A204.1 (cell line): ENCODE results near the gene BPHL.
"Not testable (repeated sequence)": the region's sequence is repeated elsewhere in the genome, so short reads cannot be mapped to it uniquely, and the experiment has no call there.

Experiments
- FAIRE-seq: peaks from 2 replicates; lab custom pipeline; 2012; peaks lifted over from hg19 to GRCh38; lab: Jason Lieb, UNC

Gene BPHL

GRCh38 chr6:3122823-3123182 lies 4.3 kb downstream of the BPHL start:
- no peak for FAIRE-seq

- no peak for FAIRE-seq
These were observed 6.2 kb downstream of the BPHL start for GRCh38 chr6:3124667-3125066.

- no peak for FAIRE-seq
These were observed 7.3 kb downstream of the BPHL start for GRCh38 chr6:3125815-3126214.

- no peak for FAIRE-seq
These were observed 10.0 kb downstream of the BPHL start for GRCh38 chr6:3128356-3129108.

DNA sequence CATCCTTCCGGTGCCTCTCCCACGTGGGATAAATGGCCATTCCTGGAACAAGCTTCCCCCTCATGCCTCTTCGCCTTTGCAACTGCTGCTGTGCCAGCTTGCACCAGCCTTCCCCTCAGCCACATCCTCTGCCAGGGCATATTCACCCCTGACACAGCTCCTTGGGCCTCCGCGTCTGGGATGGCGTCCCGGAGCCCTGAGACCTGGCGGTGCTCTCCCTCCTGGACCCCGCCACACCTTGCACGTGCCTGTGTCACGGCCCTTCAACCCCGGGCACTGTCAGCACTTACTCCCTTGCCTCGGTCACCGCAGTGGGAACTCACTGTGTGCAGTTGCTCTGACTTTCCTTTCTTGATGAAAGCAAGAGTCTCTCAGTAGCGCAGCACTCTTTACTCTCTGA lies 13.2 kb downstream of the BPHL start:
- FAIRE-seq, result no peak

GRCh38 chr6:3133515-3133914 lies 15.0 kb downstream of the BPHL start:
- no peak for FAIRE-seq

DNA sequence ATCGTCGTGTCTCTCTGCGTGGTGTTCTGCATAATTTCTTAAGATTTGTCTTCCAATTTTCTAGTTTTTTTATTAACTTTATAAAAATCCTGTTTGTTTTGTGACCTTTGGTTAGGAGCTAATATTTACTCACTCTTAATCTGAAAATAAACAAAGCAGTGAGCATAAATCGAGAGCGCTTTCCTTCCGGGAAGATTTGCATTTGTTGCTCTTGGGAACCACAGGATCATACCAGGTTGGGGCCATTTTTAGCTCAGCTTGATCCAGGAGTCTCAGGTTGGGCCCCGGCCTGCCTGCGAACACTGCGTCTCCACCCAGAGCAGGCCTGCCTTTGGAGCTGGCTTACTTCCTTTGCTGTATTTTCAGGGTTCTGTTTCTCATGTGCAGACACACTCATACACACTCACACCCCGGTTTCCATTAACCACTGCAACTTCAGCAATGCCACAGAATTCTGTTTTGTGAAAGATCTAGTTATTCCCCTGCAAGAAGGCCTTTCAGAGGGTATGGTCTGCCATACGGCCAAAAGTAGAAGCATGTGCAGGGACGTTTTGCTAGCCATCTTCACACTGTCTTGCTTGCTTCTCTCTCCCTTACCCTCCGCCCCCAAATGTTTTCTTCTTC lies 17.3 kb downstream of the BPHL start:
- FAIRE-seq, result no peak

GRCh38 chr6:3136292-3137011 lies 17.9 kb downstream of the BPHL start:
- FAIRE-seq, result no peak

DNA sequence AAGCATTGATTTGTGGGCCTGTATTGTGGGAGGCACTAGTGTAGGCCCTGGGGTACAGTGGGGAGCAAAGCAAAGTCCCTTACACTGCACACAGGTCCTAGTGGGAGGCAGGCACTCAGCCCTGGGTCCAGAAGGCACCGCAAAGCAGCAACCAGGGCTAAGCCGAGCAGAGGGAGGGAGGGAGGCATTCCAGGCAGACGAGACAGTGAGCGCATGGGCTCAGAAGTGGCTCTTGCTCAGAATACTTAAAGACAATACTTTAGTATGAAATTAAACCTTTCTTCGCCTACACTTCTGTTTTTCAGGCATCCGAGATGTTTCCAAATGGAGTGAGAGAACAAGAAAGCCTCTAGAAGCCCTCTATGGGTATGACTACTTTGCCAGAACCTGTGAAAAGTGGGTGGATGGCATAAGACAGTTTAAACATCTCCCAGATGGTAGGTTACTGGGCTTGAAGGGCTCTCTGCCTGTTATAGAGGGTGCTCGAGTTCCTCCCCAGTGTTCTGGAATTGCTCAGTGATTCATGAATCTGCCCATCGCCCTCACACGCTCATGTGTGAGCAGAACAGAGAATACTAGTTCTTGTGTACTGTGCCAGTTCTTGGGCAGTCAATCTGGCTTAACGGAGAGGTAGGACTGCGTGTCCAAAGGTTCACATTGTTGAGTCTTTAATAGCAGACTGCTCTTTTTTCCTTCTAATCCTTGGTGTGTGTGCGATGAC lies 18.7 kb downstream of the BPHL start:
- no peak for FAIRE-seq

DNA sequence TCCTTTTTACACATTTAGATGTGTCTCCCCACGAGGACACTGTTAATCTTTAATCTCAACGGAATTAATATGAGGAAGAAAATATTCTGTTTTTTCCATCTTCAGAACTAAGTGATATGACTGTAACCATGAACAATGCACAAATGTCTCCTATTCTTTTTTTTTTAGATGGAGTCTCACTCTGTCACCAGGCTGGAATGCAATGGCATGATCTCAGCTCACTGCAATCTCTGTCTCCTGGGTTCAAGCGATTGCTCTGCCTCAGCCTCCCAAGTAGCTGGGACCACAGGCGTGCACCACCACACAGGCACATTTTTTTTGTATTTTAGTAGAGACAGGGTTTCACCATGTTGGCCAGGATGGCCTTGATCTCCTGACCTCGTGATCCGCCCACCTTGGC lies 19.4 kb downstream of the BPHL start:
- FAIRE-seq, result not testable (repeated sequence)

GRCh38 chr6:3138341-3138740 lies 19.8 kb downstream of the BPHL start:
- FAIRE-seq, result no peak

GRCh38 chr6:3139090-3139903 lies 20.8 kb downstream of the BPHL start:
- no peak for FAIRE-seq

DNA sequence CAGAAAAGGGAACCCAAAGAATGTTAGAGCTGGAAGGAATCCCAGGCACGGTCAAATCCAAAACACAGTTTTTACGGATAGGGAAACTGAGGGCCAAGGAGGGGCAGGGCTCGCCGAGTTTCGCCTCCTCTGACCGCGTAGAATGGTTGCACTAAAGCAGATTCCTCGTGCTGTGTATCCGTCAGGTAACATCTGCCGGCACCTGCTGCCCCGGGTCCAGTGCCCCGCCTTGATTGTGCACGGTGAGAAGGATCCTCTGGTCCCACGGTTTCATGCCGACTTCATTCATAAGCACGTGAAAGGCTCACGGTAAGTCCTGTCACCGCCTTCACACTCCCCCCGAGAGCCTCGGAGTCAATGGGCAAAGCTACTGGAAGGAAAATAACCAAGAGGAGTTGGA lies 21.7 kb downstream of the BPHL start:
- FAIRE-seq, result no peak

GRCh38 chr6:3142536-3142935 lies 24.0 kb downstream of the BPHL start:
- FAIRE-seq, result no peak

DNA sequence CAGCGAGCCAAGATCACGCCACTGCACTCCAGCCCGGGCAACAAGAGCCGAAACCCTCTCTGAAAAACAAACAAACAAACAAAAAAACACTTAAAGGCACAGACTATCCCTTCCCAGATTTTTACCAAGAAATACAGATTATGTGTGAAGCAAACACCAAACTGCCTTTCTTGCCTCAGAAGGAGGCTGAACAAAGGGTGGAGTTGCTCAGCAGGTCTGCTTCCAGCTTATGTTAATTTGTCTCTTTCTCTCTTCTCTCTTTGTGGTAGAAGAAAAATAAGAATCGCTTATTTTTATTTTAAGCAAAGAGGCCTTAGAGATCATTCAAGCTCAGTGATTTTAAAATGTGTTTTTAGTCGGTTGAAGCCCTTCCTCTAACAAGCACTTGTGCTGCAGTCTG lies 24.6 kb downstream of the BPHL start:
- FAIRE-seq, result no peak

DNA sequence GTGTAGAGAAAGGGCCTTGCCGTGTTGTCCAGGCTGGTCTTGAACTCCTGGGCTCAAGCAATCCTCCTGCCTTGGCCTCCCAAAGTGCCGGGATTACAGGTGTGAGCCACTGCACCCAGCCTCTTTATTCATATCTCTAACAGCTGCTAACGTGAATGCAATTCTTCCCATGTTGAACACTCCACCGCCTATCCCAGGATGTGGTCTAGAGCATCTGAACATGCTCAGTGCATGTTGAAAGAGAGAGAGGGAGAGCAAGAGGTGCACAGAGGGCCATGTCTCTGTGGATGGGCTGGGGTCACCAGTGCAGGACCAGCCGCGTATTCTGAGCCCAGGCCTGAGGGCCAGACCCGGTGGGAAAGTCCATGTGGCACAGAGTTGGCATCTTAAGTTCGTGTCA lies 26.1 kb downstream of the BPHL start:
- no peak for FAIRE-seq

DNA sequence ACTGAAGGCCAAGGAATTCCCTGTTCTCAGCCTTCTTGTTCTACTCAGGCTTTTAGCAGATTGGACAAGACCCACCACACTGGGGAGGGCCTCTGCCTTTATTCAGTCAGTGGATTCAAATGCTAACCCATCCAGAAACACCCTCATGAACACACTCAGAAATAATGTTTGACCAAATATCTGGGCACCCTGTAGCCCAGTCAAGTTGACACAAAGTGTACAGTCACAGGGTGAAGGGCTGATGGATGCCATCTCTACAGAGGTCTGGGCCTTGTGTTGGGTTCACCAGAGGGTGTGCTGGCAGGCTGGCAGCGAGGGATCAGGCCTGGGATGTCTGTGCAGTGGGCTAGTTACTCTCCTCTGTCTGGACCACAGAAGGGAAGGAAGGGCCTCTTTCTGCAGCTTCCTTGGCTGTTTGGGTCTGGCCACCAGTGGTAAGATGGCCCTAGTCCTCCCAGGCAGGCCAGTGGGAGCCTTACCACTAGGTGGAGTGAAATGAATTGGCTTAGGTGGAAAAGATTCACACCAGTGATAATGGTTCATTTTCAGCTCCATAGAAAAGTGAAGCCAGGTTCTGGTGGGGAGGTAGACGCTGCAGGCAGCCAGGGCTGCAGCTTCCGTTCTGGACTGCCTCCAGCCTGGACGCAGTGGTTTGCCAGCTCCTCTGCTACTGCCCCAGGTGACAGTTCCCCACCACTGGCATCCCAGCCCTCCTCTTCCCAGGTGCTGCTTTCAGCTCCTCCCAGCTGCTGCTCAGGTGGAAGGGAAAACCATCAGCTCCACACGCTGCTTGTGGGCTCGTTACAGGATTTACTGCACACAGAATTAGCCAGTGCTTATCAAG lies 29.6 kb downstream of the BPHL start:
- no peak for FAIRE-seq

GRCh38 chr6:3151691-3152090 lies 33.2 kb downstream of the BPHL start:
- FAIRE-seq, result no peak

- no peak for FAIRE-seq
These were observed 34.2 kb downstream of the BPHL start for GRCh38 chr6:3152689-3153088.

DNA sequence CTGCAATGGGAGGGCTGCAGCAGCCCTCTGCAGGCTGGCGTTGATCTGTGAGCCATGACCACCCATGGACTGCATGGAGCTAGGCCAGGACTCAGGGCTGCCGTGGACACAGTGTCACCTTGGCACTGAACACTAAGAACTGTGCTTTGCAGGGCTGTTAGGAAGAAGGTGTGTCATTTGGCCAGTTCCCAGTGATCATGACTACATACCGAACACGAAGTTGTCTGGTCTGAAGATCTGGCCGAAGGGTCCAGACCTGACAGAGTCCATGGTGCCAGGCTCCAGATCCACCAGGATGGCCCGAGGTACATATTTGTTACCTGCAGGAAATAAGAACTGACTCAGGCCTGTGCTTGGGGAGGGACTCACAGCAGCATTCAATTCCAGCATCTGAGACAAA lies 36.9 kb downstream of the BPHL start:
- FAIRE-seq, result not testable (repeated sequence)
